Hepatocyte (in vitro differentiated cells): ENCODE data around the gene SPATA19. TPM values are rescaled to one million over a fixed set of nuclear protein-coding genes. Genes with fewer than 3 reads are reported as not detected.

ENCODE experiments used
- DNase-seq: peaks from one replicate; pipeline ENCODE4 v3.0.0-alpha.2; 2016; ENCODE audit warnings: low spot score
- H2AFZ ChIP-seq: fragments of 200-600 bp; sonication (generic); 2 replicates; pipeline ENCODE4 v1.6.0; 2016; ENCODE audit warnings: antibody characterized with exemption, mild to moderate bottlenecking
- H3K27ac ChIP-seq: fragments of 200-600 bp; sonication (generic); 2 replicates; pipeline ENCODE4 v1.5.1; 2016; ENCODE audit warnings: mild to moderate bottlenecking
- H3K27me3 ChIP-seq: fragments of 200-600 bp; sonication (generic); 2 replicates; pipeline ENCODE4 v1.6.1; 2016
- H3K36me3 ChIP-seq: fragments of 200-600 bp; sonication (generic); replicated peaks from 2 replicates; pipeline ENCODE4 v1.5.1; 2016; ENCODE audit warnings: low read depth; ENCODE audit not compliant: insufficient read depth
- H3K4me1 ChIP-seq: fragments of 200-600 bp; sonication (generic); 2 replicates; pipeline ENCODE4 v1.5.1; 2016; ENCODE audit warnings: mild to moderate bottlenecking, moderate library complexity; ENCODE audit not compliant: insufficient read depth
- H3K4me2 ChIP-seq: fragments of 200-600 bp; sonication (generic); 2 replicates; pipeline ENCODE4 v1.6.0; 2016
- H3K4me3 ChIP-seq: fragments of 200-600 bp; sonication (generic); 2 replicates; pipeline ENCODE4 v1.5.1; 2016; ENCODE audit warnings: mild to moderate bottlenecking
- H3K79me2 ChIP-seq: fragments of 200-600 bp; sonication (generic); 2 replicates; pipeline ENCODE4 v1.6.0; 2017; ENCODE audit warnings: mild to moderate bottlenecking
- H3K9me2 ChIP-seq: fragments of 200-600 bp; sonication (generic); replicated peaks from 2 replicates; pipeline ENCODE4 v1.6.0; 2017; ENCODE audit warnings: mild to moderate bottlenecking; ENCODE audit not compliant: insufficient read depth
- H3K9me3 ChIP-seq: fragments of 200-600 bp; sonication (generic); 2 replicates; pipeline ENCODE4 v1.5.1; 2016; ENCODE audit warnings: low read depth, mild to moderate bottlenecking
- H4K20me1 ChIP-seq: fragments of 200-600 bp; sonication (generic); 2 replicates; pipeline ENCODE4 v1.6.0; 2016; ENCODE audit warnings: mild to moderate bottlenecking; ENCODE audit not compliant: insufficient read depth, poor library complexity, severe bottlenecking
- CTCF ChIP-seq: fragments of 200-600 bp; sonication (generic); IDR thresholded peaks from 2 replicates; pipeline ENCODE4 v1.5.1; 2016; ENCODE audit warnings: antibody characterized with exemption, mild to moderate bottlenecking; ENCODE audit not compliant: poor library complexity
- EZH2 ChIP-seq: fragments of 200-600 bp; sonication (generic); IDR thresholded peaks from 2 replicates; pipeline ENCODE4 v1.6.1; 2016; ENCODE audit warnings: antibody characterized with exemption, mild to moderate bottlenecking, borderline replicate concordance
- EZH2phosphoT487 ChIP-seq: fragments of 200-600 bp; sonication (generic); IDR thresholded peaks from one replicate; pipeline ENCODE4 v1.6.1; 2018; ENCODE audit warnings: antibody characterized with exemption, mild to moderate bottlenecking, low read depth, moderate library complexity; ENCODE audit not compliant: unreplicated experiment, severe bottlenecking
- whole genome bisulfite sequencing: methylation state at CpG from one replicate; pipeline ENCODE4 v1.1.6; 2016; ENCODE audit warnings: low lambda C conversion rate; ENCODE audit errors: missing lambda C conversion rate; 5-methylcytosine and 5-hydroxymethylcytosine counted together
- polyA plus RNA-seq: library from polyadenylated mRNA; unstranded; fragments of >200 nt; fragmentation: Nextera tagmentation; extraction: Ambion mirVana; gene quantifications from 2 replicates; pipeline ENCODE4 v1.2.1, GENCODE V29; 2016
- total RNA-seq: library from RNA; depleted of rRNA; stranded (reverse); fragments of >200 nt; gene quantifications from 2 replicates; pipeline ENCODE4 v1.2.3, GENCODE V29; 2014

Gene SPATA19
- total and polyA plus RNA-seq, 2 experiments from 2014 or later, result not detected

- H3K4me2 ChIP-seq, result no peak overlapping the region
- H3K27me3 ChIP-seq, result peaks cover 28% of the 10 kb centered on the region
- 92% methylated on average over 11 of the region's 12 CpGs for WGBS
- H3K36me3 ChIP-seq, result no peaks in the 10 kb centered on the region
- no peak for DNase-seq
- no peak overlapping the region for H3K27ac ChIP-seq
- TF ChIP-seq CTCF, result no peak
- TF ChIP-seq EZH2phosphoT487, result no peak
- no peak for TF ChIP-seq EZH2
- H3K9me3 ChIP-seq, result no peaks in the 10 kb centered on the region
- H3K4me3 ChIP-seq, result no peak overlapping the region
- H3K4me1 ChIP-seq, result no peaks in the 10 kb centered on the region
- H3K9me2 ChIP-seq, result no peaks in the 10 kb centered on the region
- H4K20me1 ChIP-seq, result no peaks in the 10 kb centered on the region
- H3K79me2 ChIP-seq, result no peaks in the 10 kb centered on the region
- H2AFZ ChIP-seq, result no peak overlapping the region
Observed at GRCh38 chr11:133818302-133818701, 27.0 kb downstream of the SPATA19 start.

GRCh38 chr11:133817449-133817848 lies 27.9 kb downstream of the SPATA19 start:
- Histone ChIP-seq H3K27me3 (peaks cover 28% of the 10 kb centered on the region), H3K4me1 (peaks cover 2% of the 10 kb centered on the region), H3K79me2 (no peaks in the 10 kb centered on the region), H3K9me3 (no peaks in the 10 kb centered on the region), H4K20me1 (no peaks in the 10 kb centered on the region), H3K9me2 (no peaks in the 10 kb centered on the region), H3K36me3 (no peaks in the 10 kb centered on the region), H3K4me3 (no peak overlapping the region), H3K27ac (no peak overlapping the region), H2AFZ (no peak overlapping the region), H3K4me2 (no peak overlapping the region)
- TF ChIP-seq CTCF (no peak), EZH2phosphoT487 (no peak), EZH2 (no peak)
- WGBS, result 82% methylated on average over 7 of the region's 7 CpGs
- no peak for DNase-seq

GRCh38 chr11:133816146-133816870 lies 29.0 kb downstream of the SPATA19 start:
- peaks cover 37% of the 10 kb centered on the region for H3K27me3 ChIP-seq
- H4K20me1 ChIP-seq, result no peaks in the 10 kb centered on the region
- H3K27ac ChIP-seq, result no peak overlapping the region
- 92% methylated on average over 5 of the region's 5 CpGs for WGBS
- H3K9me3 ChIP-seq, result no peaks in the 10 kb centered on the region
- peaks cover 10% of the 10 kb centered on the region for H3K4me1 ChIP-seq
- H3K79me2 ChIP-seq, result no peaks in the 10 kb centered on the region
- H3K4me2 ChIP-seq, result no peak overlapping the region
- no peaks in the 10 kb centered on the region for H3K36me3 ChIP-seq
- no peak overlapping the region for H2AFZ ChIP-seq
- H3K9me2 ChIP-seq, result no peaks in the 10 kb centered on the region
- TF ChIP-seq EZH2 (no peak), EZH2phosphoT487 (no peak), CTCF (no peak)
- no peak for DNase-seq
- no peak overlapping the region for H3K4me3 ChIP-seq
